ENCODE results near the gene CFP.
A peak's percentile ranks its signal among the peaks of the same experiment; 100 is the strongest.
"Not testable (repeated sequence)": the region's sequence is repeated elsewhere in the genome, so short reads cannot be mapped to it uniquely, and the experiment has no call there.

CFP gene

GRCh38 chrX:47607091-47607490 lies 22.6 kb downstream of the CFP start:
- no peak for DNase-seq (ENCODE audit: low read depth in 2 of 2, low spot score in 1 of 2)

GRCh38 chrX:47605024-47605423 lies 24.7 kb downstream of the CFP start:
- no peak for DNase-seq (ENCODE audit: low read depth in 2 of 2, low spot score in 1 of 2)

- DNase-seq (ENCODE audit: low read depth in 2 of 2, low spot score in 1 of 2) = not testable (repeated sequence)
Measured at GRCh38 chrX:47603125-47603524, 26.6 kb downstream of the CFP start.

GRCh38 chrX:47597222-47597621 lies 32.5 kb downstream of the CFP start:
- DNase-seq (ENCODE audit: low read depth in 2 of 2, low spot score in 1 of 2) = no peak

GRCh38 chrX:47596256-47596655 lies 33.5 kb downstream of the CFP start:
- DNase-seq (ENCODE audit: low read depth in 2 of 2, low spot score in 1 of 2) = no peak

GRCh38 chrX:47595716-47596251 lies 33.9 kb downstream of the CFP start:
- no peak for DNase-seq (ENCODE audit: low read depth in 2 of 2, low spot score in 1 of 2)

GRCh38 chrX:47593522-47593921 lies 36.2 kb downstream of the CFP start:
- no peak for DNase-seq (ENCODE audit: low read depth in 2 of 2, low spot score in 1 of 2)

GRCh38 chrX:47590984-47591383 lies 38.7 kb downstream of the CFP start:
- DNase-seq (ENCODE audit: low read depth in 2 of 2, low spot score in 1 of 2) = no peak

GRCh38 chrX:47587906-47588735 lies 41.6 kb downstream of the CFP start:
- no peak for DNase-seq (ENCODE audit: low read depth in 2 of 2, low spot score in 1 of 2)

GRCh38 chrX:47587091-47587891 lies 42.4 kb downstream of the CFP start:
- no peak for DNase-seq (ENCODE audit: low read depth in 2 of 2, low spot score in 1 of 2)

- DNase-seq (ENCODE audit: low read depth in 2 of 2, low spot score in 1 of 2) = no peak
Measured at GRCh38 chrX:47586043-47586787, 43.5 kb downstream of the CFP start.

GRCh38 chrX:47585273-47585672 lies 44.5 kb downstream of the CFP start:
- DNase-seq (ENCODE audit: low read depth in 2 of 2, low spot score in 1 of 2) = no peak

- no peak for DNase-seq (ENCODE audit: low read depth in 2 of 2, low spot score in 1 of 2)
Measured at GRCh38 chrX:47584714-47585113, 45.0 kb downstream of the CFP start.

GRCh38 chrX:47583240-47583861 lies 46.4 kb downstream of the CFP start:
- no peak for DNase-seq (ENCODE audit: low read depth in 2 of 2, low spot score in 1 of 2)

- DNase-seq (ENCODE audit: low read depth in 2 of 2, low spot score in 1 of 2) = peak; percentile 35 to 62
Measured at GRCh38 chrX:47581731-47582647, 47.7 kb downstream of the CFP start, which contains the start of gene TIMP1. TIMP1 (plus strand) TSS chrX:47582436; CDS start chrX:47583416, 980 bp downstream.

GRCh38 chrX:47579537-47579936 lies 50.2 kb downstream of the CFP start:
- DNase-seq (ENCODE audit: low read depth in 2 of 2, low spot score in 1 of 2) = no peak

GRCh38 chrX:47578692-47579091 lies 51.0 kb downstream of the CFP start:
- DNase-seq (ENCODE audit: low read depth in 2 of 2, low spot score in 1 of 2) = no peak

GRCh38 chrX:47577901-47578300 lies 51.8 kb downstream of the CFP start:
- no peak for DNase-seq (ENCODE audit: low read depth in 2 of 2, low spot score in 1 of 2)

- no peak for DNase-seq (ENCODE audit: low read depth in 2 of 2, low spot score in 1 of 2)
Measured at GRCh38 chrX:47577424-47577823, 52.3 kb downstream of the CFP start.

Data from stimulated activated CD8-positive, alpha-beta memory T cell treated with anti-CD3 and anti-CD28 coated beads, Interleukin-4, amount 100 ng/mL, for 1 hour (primary cell).